ENCODE measurements around the gene LYZL1.

GRCh38 chr10:29243750-29244149, 45.1 kb upstream of the LYZL1 start:
- no peak for TF ChIP-seq CTCF (IDR thresholded peaks at IDR 0.05; ENCODE audit: insufficient read depth, low read length)
- TF ChIP-seq GABPA (IDR thresholded peaks at IDR 0.05; ENCODE audit: low read depth), result no peak
- TF ChIP-seq REST (IDR thresholded peaks at IDR 0.05; ENCODE audit: insufficient replicate concordance, low read depth), result no peak

Data from HL-60 (cell line).